ENCODE data around the gene DAGLA. TPM values are rescaled to one million over a fixed set of nuclear protein-coding genes. Genes with fewer than 3 reads are reported as not detected.

DAGLA gene
- total and polyA plus RNA-seq, 2 donors from 2014 or later: 1.4 to 3.9 TPM

- intact Hi-C loops (cut with DNase I): no loop called here
- no peaks in the 10 kb centered on the region for H3K36me3 ChIP-seq (ENCODE audit: control insufficient read depth in 2 of 3, insufficient read depth in 3 of 3, low read length in 3 of 3)
- no peak for TF ChIP-seq CTCF (IDR thresholded peaks at IDR 0.05; ENCODE audit: borderline replicate concordance, extremely low read depth, insufficient read depth)
- peak in 2 of 5 donors; percentile 51 to 60 for DNase-seq
- no peaks in the 10 kb centered on the region for H3K27me3 ChIP-seq (ENCODE audit: control insufficient read depth, insufficient read depth, low read length)
- H3K4me1 ChIP-seq (ENCODE audit: control insufficient read depth in 2 of 3, insufficient read depth in 2 of 3, low read depth in 1 of 3, low read length in 3 of 3): peaks cover 0 to 38% (median 38%) of the 10 kb centered on the region in 3 donors
- no peak for FAIRE-seq
- H3K9me3 ChIP-seq (ENCODE audit: control insufficient read depth in 2 of 3, insufficient read depth in 1 of 3, low read length in 3 of 3): no peaks in the 10 kb centered on the region
- H3K4me3 ChIP-seq (ENCODE audit: low read length in 3 of 3): no peak overlapping the region
- H3K9ac ChIP-seq (ENCODE audit: low read length in 3 of 3): no peak overlapping the region
- peak overlapping the region in 1 of 2 donors; percentile 1 for H3K27ac ChIP-seq (ENCODE audit: low read depth in 2 of 2, low read length in 2 of 2)
These were observed 21.2 kb downstream of the DAGLA start for GRCh38 chr11:61701242-61701886.

GRCh38 chr11:61702701-61703312, 22.6 kb downstream of the DAGLA start:
- Histone ChIP-seq H3K27me3 (ENCODE audit: control insufficient read depth, insufficient read depth, low read length) (no peaks in the 10 kb centered on the region), H3K9ac (ENCODE audit: low read length in 3 of 3) (no peak overlapping the region), H3K4me1 (ENCODE audit: control insufficient read depth in 2 of 3, insufficient read depth in 2 of 3, low read depth in 1 of 3, low read length in 3 of 3) (peaks cover 0 to 31% (median 30%) of the 10 kb centered on the region in 3 donors), H3K36me3 (ENCODE audit: control insufficient read depth in 2 of 3, insufficient read depth in 3 of 3, low read length in 3 of 3) (no peaks in the 10 kb centered on the region), H3K4me3 (ENCODE audit: low read length in 3 of 3) (no peak overlapping the region), H3K9me3 (ENCODE audit: control insufficient read depth in 2 of 3, insufficient read depth in 1 of 3, low read length in 3 of 3) (no peaks in the 10 kb centered on the region), H3K27ac (ENCODE audit: low read depth in 2 of 2, low read length in 2 of 2) (no peak overlapping the region)
- no peak for FAIRE-seq
- intact Hi-C loops (cut with DNase I): no loop called here
- DNase-seq: no peak
- no peak for TF ChIP-seq CTCF (IDR thresholded peaks at IDR 0.05; ENCODE audit: borderline replicate concordance, extremely low read depth, insufficient read depth)

- Histone ChIP-seq H3K27ac (ENCODE audit: low read depth in 2 of 2, low read length in 2 of 2) (no peak overlapping the region), H3K27me3 (ENCODE audit: control insufficient read depth, insufficient read depth, low read length) (no peaks in the 10 kb centered on the region), H3K9ac (ENCODE audit: low read length in 3 of 3) (no peak overlapping the region), H3K4me1 (ENCODE audit: control insufficient read depth in 2 of 3, insufficient read depth in 2 of 3, low read depth in 1 of 3, low read length in 3 of 3) (peaks cover 0 to 10% (median 10%) of the 10 kb centered on the region in 3 donors), H3K9me3 (ENCODE audit: control insufficient read depth in 2 of 3, insufficient read depth in 1 of 3, low read length in 3 of 3) (no peaks in the 10 kb centered on the region), H3K36me3 (ENCODE audit: control insufficient read depth in 2 of 3, insufficient read depth in 3 of 3, low read length in 3 of 3) (no peaks in the 10 kb centered on the region), H3K4me3 (ENCODE audit: low read length in 3 of 3) (no peak overlapping the region)
- intact Hi-C loops (cut with DNase I): no loop called here
- FAIRE-seq (no peak), DNase-seq (no peak)
- TF ChIP-seq CTCF (IDR thresholded peaks at IDR 0.05; ENCODE audit: borderline replicate concordance, extremely low read depth, insufficient read depth): no peak
These were observed 24.6 kb downstream of the DAGLA start for GRCh38 chr11:61704838-61705237.

All from kidney (tissue), 14 donors.